Astrocyte (in vitro differentiated cells and primary cell): Measurements from ENCODE around the gene SPIN1. TPM values are rescaled to one million over a fixed set of nuclear protein-coding genes. Genes with fewer than 3 reads are reported as not detected.

Experiments used
- DNase-seq: peaks from one replicate; pipeline ENCODE4 v3.0.0-alpha.2; 2010; ENCODE audit warnings: low read depth
- FAIRE-seq: peaks from 2 replicates; lab custom pipeline; 2011; peaks lifted over from hg19 to GRCh38; lab: Jason Lieb, UNC
- H2AFZ ChIP-seq: 2 replicates; pipeline ENCODE4 v1.6.0; 2012; ENCODE audit warnings: low read depth, low read length, inconsistent platforms
- H3K27ac ChIP-seq: 2 replicates; pipeline ENCODE4 v1.5.1; 2011; ENCODE audit warnings: low read depth, low read length, inconsistent platforms
- H3K27me3 ChIP-seq: 2 replicates; pipeline ENCODE4 v1.6.0; 2011; ENCODE audit warnings: low read length, inconsistent platforms; ENCODE audit not compliant: insufficient read depth
- H3K36me3 ChIP-seq: 2 replicates; pipeline ENCODE4 v1.5.1; 2011; ENCODE audit warnings: low read length, inconsistent platforms; ENCODE audit not compliant: insufficient read depth
- H3K4me1 ChIP-seq: 2 replicates; pipeline ENCODE4 v1.5.1; 2011; ENCODE audit warnings: low read length, inconsistent platforms; ENCODE audit not compliant: insufficient read depth
- H3K4me2 ChIP-seq: 2 replicates; pipeline ENCODE4 v1.6.0; 2012; ENCODE audit warnings: low read length, inconsistent platforms
- H3K4me3 ChIP-seq: 2 replicates; pipeline ENCODE4 v1.5.1; 2011; ENCODE audit warnings: low read depth, mild to moderate bottlenecking, low read length, inconsistent platforms; ENCODE audit not compliant: insufficient read depth
- H3K79me2 ChIP-seq: 2 replicates; pipeline ENCODE4 v1.6.0; 2012; ENCODE audit warnings: mild to moderate bottlenecking, low read length, inconsistent platforms; ENCODE audit not compliant: insufficient read depth
- H3K9ac ChIP-seq: 2 replicates; pipeline ENCODE4 v1.6.0; 2012; ENCODE audit warnings: mild to moderate bottlenecking, low read length, inconsistent platforms
- H3K9me3 ChIP-seq: 2 replicates; pipeline ENCODE4 v1.5.1; 2012; ENCODE audit warnings: low read depth, mild to moderate bottlenecking, low read length, inconsistent platforms; ENCODE audit not compliant: insufficient read depth
- H4K20me1 ChIP-seq: 2 replicates; pipeline ENCODE4 v1.6.0; 2012; ENCODE audit warnings: low read length, inconsistent platforms; ENCODE audit not compliant: insufficient read depth
- H3K27ac Mint-ChIP-seq: one replicate; pipeline ENCODE4 v1.8.0; 2021; ENCODE audit warnings: mild to moderate bottlenecking, mixed read lengths; ENCODE audit not compliant: unreplicated experiment
- H3K27me3 Mint-ChIP-seq: one replicate; pipeline ENCODE4 v1.8.0; 2021; ENCODE audit warnings: low read depth, mixed read lengths; ENCODE audit not compliant: unreplicated experiment
- H3K36me3 Mint-ChIP-seq: one replicate; pipeline ENCODE4 v1.8.0; 2021; ENCODE audit warnings: low read depth, mixed read lengths; ENCODE audit not compliant: unreplicated experiment
- H3K4me1 Mint-ChIP-seq: one replicate; pipeline ENCODE4 v1.8.0; 2021; ENCODE audit warnings: low read depth, mixed read lengths; ENCODE audit not compliant: unreplicated experiment
- H3K4me3 Mint-ChIP-seq: one replicate; pipeline ENCODE4 v1.8.0; 2021; ENCODE audit warnings: mild to moderate bottlenecking, moderate library complexity, mixed read lengths; ENCODE audit not compliant: unreplicated experiment
- H3K9me3 Mint-ChIP-seq: one replicate; pipeline ENCODE4 v1.8.0; 2021; ENCODE audit warnings: mild to moderate bottlenecking, mixed read lengths; ENCODE audit not compliant: unreplicated experiment
- EZH2 ChIP-seq: IDR thresholded peaks from 2 replicates; pipeline ENCODE4 v1.6.1; 2012; ENCODE audit warnings: mild to moderate bottlenecking, low read length, inconsistent platforms; ENCODE audit not compliant: insufficient read depth
- total RNA-seq: library from RNA; stranded (reverse); gene quantifications from 2 replicates; pipeline ENCODE4 v1.2.1, GENCODE V29; 2021
- TF ChIP-seq, protein P1 (sequence below): IDR thresholded peaks from 2 replicates; pipeline ENCODE4 v1.5.1; 2011; ENCODE audit warnings: low read depth, mild to moderate bottlenecking, inconsistent platforms, low read length, moderate library complexity; ENCODE audit not compliant: insufficient read depth

Gene SPIN1
- total RNA-seq, 1 donor from 2014 or later: 74.1 TPM

GRCh38 chr9:88462191-88462590, 73.9 kb downstream of the SPIN1 start:
- no peak overlapping the region for H3K4me3 ChIP-seq
- no peaks in the 10 kb centered on the region for H3K27me3 Mint-ChIP-seq
- no peak overlapping the region for H2AFZ ChIP-seq
- peaks cover 4% of the 10 kb centered on the region for H3K36me3 ChIP-seq
- no peak overlapping the region for H3K27ac Mint-ChIP-seq
- peaks cover 1% of the 10 kb centered on the region for H4K20me1 ChIP-seq
- H3K4me1 Mint-ChIP-seq: peaks cover 35% of the 10 kb centered on the region
- peaks cover 67% of the 10 kb centered on the region for H3K79me2 ChIP-seq
- peak overlapping the region; percentile 64 for H3K27ac ChIP-seq
- peak; percentile 71 for FAIRE-seq
- H3K9me3 Mint-ChIP-seq: no peaks in the 10 kb centered on the region
- peak overlapping the region; percentile 9 for H3K4me2 ChIP-seq
- H3K36me3 Mint-ChIP-seq: no peaks in the 10 kb centered on the region
- H3K9ac ChIP-seq: no peak overlapping the region
- TF ChIP-seq, protein P1, sequence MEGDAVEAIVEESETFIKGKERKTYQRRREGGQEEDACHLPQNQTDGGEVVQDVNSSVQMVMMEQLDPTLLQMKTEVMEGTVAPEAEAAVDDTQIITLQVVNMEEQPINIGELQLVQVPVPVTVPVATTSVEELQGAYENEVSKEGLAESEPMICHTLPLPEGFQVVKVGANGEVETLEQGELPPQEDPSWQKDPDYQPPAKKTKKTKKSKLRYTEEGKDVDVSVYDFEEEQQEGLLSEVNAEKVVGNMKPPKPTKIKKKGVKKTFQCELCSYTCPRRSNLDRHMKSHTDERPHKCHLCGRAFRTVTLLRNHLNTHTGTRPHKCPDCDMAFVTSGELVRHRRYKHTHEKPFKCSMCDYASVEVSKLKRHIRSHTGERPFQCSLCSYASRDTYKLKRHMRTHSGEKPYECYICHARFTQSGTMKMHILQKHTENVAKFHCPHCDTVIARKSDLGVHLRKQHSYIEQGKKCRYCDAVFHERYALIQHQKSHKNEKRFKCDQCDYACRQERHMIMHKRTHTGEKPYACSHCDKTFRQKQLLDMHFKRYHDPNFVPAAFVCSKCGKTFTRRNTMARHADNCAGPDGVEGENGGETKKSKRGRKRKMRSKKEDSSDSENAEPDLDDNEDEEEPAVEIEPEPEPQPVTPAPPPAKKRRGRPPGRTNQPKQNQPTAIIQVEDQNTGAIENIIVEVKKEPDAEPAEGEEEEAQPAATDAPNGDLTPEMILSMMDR: no peak
- no peak for TF ChIP-seq EZH2
- peaks cover 25% of the 10 kb centered on the region for H3K4me1 ChIP-seq
- no peaks in the 10 kb centered on the region for H3K9me3 ChIP-seq
- H3K27me3 ChIP-seq: no peaks in the 10 kb centered on the region
- no peak overlapping the region for H3K4me3 Mint-ChIP-seq
- DNase-seq: peak; percentile 88

DNA sequence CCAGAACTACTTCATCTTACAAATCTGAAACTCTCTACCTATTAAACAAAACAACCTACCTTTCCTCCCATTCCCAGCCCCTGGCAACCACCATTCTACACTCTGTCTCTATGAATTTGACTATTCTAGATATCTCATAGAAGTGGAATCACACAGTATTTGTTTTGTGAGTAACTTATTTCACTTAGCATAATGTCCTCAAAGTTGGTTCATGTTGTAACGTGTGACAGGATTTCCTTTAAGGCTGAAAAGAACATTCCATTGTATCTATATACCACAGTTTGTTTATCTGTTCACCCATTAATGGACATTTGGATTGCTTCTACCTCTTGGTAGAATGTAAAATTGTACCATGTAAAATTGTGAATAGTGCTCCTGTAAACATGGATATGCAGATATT, 76.6 kb downstream of the SPIN1 start:
- Histone ChIP-seq H3K27ac (no peak overlapping the region), H3K36me3 (peaks cover 15% of the 10 kb centered on the region), H2AFZ (no peak overlapping the region), H3K27me3 (no peaks in the 10 kb centered on the region), H3K4me1 (peaks cover 26% of the 10 kb centered on the region), H3K9ac (no peak overlapping the region), H3K4me3 (no peak overlapping the region), H3K79me2 (peaks cover 84% of the 10 kb centered on the region), H3K4me2 (no peak overlapping the region), H4K20me1 (peaks cover 5% of the 10 kb centered on the region), H3K9me3 (no peaks in the 10 kb centered on the region)
- no peak overlapping the region for H3K4me3 Mint-ChIP-seq
- TF ChIP-seq, protein P1: no peak
- no peak for TF ChIP-seq EZH2
- DNase-seq (no peak), FAIRE-seq (no peak)
- peaks cover 19% of the 10 kb centered on the region for H3K4me1 Mint-ChIP-seq
- H3K27me3 Mint-ChIP-seq: no peaks in the 10 kb centered on the region
- no peak overlapping the region for H3K27ac Mint-ChIP-seq
- peaks cover 1% of the 10 kb centered on the region for H3K36me3 Mint-ChIP-seq
- no peaks in the 10 kb centered on the region for H3K9me3 Mint-ChIP-seq

DNA sequence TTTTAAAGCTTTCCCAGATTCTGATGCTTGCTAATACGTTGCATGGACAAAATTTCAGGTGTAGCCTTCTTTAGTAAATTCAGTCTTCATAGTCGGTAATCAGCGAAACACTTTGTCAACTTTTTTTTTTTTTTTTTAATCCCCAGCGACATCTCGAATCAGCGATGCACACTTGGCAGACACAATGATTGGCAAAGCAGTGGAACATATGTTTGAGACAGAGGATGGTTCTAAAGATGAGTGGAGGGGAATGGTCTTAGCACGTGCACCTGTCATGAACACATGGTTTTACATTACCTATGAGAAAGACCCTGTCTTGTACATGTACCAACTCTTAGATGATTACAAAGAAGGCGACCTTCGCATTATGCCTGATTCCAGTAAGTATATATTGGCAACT, 80.0 kb downstream of the SPIN1 start:
- no peak for FAIRE-seq
- no peak overlapping the region for H3K9ac ChIP-seq

More for the DNA sequence above, 80.0 kb downstream of the SPIN1 start:
- H3K27me3 ChIP-seq: no peaks in the 10 kb centered on the region
- H3K79me2 ChIP-seq: peaks cover 84% of the 10 kb centered on the region
- Mint-ChIP-seq H3K9me3 (no peaks in the 10 kb centered on the region), H3K4me3 (no peak overlapping the region), H3K36me3 (peaks cover 4% of the 10 kb centered on the region), H3K4me1 (peaks cover 3% of the 10 kb centered on the region), H3K27me3 (no peaks in the 10 kb centered on the region), H3K27ac (no peak overlapping the region)
- no peak for DNase-seq
- TF ChIP-seq, protein P1: no peak
- TF ChIP-seq EZH2: no peak
- no peak overlapping the region for H3K4me2 ChIP-seq
- peaks cover 10% of the 10 kb centered on the region for H3K36me3 ChIP-seq
- H3K4me3 ChIP-seq: no peak overlapping the region
- peaks cover 16% of the 10 kb centered on the region for H3K4me1 ChIP-seq
- H3K9me3 ChIP-seq: no peaks in the 10 kb centered on the region
- no peak overlapping the region for H2AFZ ChIP-seq
- no peak overlapping the region for H3K27ac ChIP-seq
- peaks cover 5% of the 10 kb centered on the region for H4K20me1 ChIP-seq
